ENCODE measurements around the gene DLGAP4.
"Not testable (repeated sequence)": the region's sequence is repeated elsewhere in the genome, so short reads cannot be mapped to it uniquely, and the experiment has no call there.

The DLGAP4 gene

DNA sequence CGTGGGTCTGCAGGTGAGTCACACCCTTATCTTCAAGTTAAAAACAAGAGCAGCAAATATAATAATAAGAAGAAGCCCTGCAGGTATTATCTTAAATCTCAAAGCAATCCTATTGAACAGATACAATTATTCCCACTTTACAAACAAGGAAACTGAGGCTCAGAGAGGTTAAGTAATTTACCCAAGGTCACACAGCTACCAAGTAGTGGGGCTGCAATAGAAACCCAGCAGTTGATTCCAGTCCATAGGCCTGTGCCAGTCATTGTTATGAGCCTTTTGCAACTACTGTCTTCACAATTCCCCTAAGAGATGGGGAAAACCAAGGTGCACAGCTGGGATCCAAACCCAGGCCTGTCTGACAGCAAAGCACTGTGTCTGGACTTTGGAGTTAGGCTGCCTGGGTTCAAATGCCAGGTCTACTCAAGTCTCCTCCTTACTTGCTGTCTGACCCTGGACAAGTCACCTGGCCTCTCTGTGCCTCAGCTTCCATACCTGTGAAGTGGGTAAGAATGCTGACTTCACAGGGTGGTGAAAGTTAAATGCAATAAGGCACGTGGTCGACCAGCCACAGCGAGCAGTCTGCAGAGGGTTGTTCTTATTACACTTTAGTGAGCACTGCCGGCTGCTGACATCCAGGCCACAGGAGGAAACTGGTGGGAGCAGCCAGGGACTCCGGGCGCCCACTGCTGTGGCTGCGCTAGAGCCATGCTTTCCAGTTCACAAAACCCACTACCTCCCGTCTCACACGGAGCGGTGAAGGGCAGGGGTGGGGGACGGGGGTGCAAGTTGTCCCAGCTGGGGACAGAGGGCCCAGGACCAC lies 241.3 kb downstream of the DLGAP4 start:
- in situ Hi-C loops (cut with HindIII; ENCODE audit: low sequenced_read_pairs) = no loop called here

DNA sequence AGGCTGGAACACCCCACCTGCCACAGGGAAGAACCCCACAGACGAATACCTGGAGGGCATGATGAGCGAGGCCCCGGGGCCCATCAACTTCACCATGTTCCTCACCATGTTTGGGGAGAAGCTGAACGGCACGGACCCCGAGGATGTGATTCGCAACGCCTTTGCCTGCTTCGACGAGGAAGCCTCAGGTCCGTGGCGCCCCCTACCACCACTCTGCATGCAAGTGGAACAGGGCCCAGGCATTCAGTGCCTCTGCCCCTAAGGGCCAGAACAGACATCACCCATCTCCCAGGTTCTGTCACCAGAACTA lies 241.8 kb downstream of the DLGAP4 start:
- in situ Hi-C loops (cut with HindIII; ENCODE audit: low sequenced_read_pairs) = no loop called here

DNA sequence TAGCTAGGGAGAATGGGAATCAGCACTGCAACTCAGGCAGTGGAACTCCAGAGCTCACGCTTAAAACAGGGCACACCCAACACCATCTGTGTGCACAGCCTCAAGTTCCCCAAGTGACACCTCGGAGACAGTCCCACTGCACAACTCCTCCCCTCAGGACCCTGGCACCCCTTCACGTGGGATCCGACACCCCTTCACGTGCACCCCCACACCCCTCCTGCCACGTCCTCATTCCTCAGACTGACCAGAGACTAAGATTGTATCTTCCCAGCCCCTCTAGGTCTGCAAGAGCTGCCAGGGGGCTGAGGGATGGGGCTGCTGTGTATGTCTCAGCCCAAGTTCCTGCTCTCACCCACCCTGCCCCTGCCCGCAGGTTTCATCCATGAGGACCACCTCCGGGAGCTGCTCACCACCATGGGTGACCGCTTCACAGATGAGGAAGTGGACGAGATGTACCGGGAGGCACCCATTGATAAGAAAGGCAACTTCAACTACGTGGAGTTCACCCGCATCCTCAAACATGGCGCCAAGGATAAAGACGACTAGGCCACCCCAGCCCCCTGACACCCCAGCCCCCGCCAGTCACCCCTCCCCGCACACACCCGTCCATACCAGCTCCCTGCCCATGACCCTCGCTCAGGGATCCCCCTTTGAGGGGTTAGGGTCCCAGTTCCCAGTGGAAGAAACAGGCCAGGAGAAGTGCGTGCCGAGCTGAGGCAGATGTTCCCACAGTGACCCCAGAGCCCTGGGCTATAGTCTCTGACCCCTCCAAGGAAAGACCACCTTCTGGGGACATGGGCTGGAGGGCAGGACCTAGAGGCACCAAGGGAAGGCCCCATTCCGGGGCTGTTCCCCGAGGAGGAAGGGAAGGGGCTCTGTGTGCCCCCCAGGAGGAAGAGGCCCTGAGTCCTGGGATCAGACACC lies 242.8 kb downstream of the DLGAP4 start:
- in situ Hi-C loops (cut with HindIII; ENCODE audit: low sequenced_read_pairs) = no loop called here

DNA sequence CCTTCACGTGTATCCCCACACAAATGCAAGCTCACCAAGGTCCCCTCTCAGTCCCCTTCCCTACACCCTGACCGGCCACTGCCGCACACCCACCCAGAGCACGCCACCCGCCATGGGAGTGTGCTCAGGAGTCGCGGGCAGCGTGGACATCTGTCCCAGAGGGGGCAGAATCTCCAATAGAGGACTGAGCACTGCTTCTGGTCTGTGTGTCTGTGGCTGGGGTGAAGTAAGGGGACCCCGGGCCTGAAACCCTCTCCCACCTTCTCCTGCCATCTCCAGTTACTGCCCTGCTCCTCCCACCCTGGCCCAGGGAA lies 243.4 kb downstream of the DLGAP4 start:
- in situ Hi-C loops (cut with HindIII; ENCODE audit: low sequenced_read_pairs) = no loop called here

DNA sequence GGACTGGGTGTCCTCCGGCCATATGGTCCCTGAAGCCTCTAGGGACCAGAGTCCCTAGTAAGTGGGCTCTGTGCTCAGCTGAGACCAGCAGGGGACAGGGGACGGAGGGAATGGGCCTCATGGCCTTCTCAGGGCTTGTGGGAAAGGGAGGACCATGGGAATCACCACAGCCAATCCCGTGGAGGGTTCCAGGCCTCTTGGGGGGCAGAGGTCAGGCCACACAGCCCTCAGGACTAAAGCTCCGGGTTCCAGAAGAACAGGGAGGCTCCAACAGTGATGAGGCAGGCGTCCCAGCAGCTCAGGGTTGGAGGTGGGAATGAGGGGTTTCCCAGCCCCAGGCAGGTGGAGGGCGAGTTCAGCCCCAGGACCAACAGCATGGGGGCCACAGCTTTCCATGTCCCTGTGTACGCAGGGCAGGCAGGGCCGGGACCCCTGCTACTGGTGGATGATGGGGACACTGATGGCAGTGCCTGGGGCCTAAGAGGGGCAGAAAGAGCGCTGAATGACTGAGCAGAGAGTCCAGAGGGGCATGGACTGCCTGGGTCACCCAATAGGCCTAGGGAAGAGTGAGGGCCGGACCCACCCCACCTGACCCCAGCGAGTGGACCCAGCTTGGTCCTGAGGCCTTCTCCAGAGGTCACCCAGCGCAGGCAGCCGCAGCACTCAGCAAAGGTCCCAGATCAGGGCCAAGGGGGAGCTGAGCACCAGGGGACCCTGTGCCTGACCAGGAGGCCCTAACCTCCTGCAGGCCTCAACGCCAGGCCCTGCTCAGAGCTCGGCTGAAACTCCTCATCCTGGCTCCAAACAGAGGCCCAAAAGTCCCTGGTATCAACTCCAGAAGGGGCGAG lies 244.0 kb downstream of the DLGAP4 start:
- in situ Hi-C loops (cut with HindIII; ENCODE audit: low sequenced_read_pairs) = loop anchor here (5.0 kb wide), 2 partner anchors 37 to 97 kb away; partner anchors contain the start of gene SLA2

DNA sequence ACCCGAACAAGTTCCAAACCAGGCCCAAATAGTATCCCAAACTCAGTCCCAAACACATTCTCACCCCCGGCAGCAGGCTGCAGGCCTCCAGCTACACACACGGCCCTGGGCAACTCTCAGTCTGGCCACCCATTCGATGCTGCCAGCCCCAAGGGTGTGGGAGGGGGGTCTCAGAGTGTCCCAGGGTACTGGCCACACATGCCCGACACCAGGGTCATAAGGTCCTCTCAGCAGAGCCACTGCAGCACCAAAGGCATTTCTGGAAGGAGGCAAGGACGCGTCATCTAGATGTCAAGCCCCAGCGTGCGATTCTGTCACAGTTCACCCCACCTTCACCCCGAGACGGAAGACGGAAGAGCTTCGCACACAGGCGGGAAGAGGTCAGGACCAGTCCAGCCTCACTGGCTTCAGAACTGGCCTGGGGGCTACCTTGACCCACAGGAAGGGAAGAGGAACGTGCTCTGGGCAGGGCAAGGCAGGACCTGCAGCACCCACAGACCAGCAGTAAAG lies 244.7 kb downstream of the DLGAP4 start:
- in situ Hi-C loops (cut with HindIII; ENCODE audit: low sequenced_read_pairs) = loop anchor here (5.0 kb wide), 2 partner anchors 36 to 96 kb away; partner anchors contain the start of gene SLA2

DNA sequence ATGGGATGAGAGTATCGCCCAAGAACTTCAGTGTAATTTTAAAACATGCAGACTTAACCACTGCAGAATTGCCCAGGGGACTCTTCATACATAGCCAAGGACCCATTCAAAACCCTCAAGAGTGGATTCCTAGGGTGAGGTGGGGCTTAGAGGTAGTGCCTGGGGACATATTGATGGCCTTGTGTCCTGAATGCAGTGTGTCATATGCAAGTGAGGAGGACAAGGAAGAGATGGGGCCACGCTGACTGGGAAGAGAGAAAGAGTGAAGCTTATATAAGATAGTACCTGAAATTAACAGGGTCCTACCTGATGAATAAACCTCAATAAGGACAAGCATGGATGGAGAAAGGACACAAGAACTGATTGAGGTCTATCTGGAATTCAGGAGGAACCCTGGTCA lies 249.1 kb downstream of the DLGAP4 start:
- in situ Hi-C loops (cut with HindIII; ENCODE audit: low sequenced_read_pairs) = no loop called here

DNA sequence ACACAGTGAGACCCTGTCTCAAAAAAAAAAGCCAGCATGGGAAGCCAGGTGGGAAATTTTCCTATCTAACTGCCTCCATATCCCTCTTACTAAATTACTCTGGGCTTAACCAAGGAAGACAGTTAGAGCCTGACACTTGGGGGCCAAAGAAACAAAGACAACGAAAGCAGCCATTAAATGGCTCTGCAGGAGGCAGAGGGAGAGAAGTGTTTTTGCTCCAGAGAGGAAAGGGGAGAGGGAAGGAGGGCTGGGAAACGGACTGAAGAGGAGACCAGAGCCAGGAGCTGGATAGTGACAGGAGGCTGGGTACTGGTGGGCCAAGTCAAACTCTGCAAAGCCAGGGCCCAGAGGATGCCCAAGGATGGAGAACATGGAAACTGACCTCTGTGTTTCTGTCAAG lies 256.6 kb downstream of the DLGAP4 start:
- in situ Hi-C loops (cut with HindIII; ENCODE audit: low sequenced_read_pairs) = no loop called here

DNA sequence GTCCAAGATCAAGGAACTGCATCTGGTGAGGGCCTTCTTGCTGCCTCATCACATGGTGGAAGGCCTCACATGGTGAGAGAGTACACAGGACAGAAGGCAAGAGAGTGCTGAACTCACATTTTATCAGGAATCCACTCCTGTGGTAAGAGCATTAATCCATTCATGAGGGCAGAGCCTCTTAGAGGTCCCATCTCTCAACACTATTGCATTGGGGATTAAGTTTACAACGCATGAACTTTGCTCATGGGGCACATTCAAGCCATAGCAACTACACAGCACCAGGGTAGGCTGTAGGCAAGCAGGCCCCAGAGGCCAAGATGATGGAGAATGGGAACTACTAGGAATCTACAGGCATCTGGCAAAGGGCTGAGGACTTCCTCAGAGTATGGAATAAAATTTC lies 257.2 kb downstream of the DLGAP4 start:
- in situ Hi-C loops (cut with HindIII; ENCODE audit: low sequenced_read_pairs) = no loop called here

DNA sequence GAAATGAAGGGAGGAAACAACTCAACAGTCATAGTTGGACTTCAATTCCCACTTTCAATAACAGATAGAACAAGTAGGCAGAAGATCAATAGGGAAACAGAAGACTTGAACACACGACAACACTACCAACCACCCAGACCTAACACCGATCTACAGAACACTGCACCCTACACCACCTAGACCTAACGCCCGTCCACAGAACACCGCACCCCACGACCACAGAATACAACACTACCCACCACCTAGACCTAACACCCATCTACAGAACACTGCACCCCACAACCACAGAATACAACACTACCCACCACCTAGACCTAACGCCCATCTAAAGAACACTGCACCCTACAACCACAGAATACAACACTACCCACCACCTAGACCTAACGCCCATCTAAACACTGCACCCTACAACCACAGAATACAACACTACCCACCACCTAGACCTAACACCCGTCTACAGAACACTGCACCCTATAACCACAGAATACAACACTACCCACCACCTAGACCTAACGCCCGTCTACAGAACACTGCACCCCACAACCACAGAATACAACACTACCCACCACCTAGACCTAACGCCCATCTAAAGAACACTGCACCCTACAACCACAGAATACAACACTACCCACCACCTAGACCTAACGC lies 258.1 kb downstream of the DLGAP4 start:
- in situ Hi-C loops (cut with HindIII; ENCODE audit: low sequenced_read_pairs) = not testable (repeated sequence)

DNA sequence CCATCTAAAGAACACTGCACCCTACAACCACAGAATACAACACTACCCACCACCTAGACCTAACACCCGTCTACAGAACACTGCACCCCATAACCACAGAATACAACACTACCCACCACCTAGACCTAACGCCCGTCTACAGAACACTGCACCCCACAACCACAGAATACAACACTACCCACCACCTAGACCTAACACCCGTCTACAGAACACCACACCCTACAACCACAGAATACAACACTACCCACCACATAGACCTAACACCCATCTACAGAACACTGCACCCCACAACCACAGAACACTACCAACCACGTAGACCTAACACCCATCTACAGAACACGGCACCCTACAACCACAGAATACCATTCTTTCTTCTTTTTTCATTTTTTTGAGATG lies 258.6 kb downstream of the DLGAP4 start:
- in situ Hi-C loops (cut with HindIII; ENCODE audit: low sequenced_read_pairs) = not testable (repeated sequence)

DNA sequence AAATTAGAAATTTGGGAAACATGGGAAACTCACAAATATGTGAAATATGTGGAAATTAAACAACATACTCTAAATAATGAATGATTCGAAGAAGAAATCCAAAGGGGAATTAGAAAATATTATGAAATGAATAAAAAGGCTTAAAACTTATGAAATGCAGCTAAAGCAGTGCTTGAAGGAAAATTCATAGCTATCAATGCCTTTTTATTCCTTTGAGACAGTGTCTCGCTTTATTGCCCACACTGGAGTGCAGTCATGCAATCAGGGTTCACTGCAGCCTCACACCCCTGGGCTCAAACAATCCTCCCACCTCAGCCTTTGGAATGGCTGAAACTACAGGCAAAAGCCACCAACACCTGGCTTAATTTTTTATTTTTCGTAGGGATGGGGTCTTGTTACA lies 259.4 kb downstream of the DLGAP4 start:
- in situ Hi-C loops (cut with HindIII; ENCODE audit: low sequenced_read_pairs) = no loop called here

DNA sequence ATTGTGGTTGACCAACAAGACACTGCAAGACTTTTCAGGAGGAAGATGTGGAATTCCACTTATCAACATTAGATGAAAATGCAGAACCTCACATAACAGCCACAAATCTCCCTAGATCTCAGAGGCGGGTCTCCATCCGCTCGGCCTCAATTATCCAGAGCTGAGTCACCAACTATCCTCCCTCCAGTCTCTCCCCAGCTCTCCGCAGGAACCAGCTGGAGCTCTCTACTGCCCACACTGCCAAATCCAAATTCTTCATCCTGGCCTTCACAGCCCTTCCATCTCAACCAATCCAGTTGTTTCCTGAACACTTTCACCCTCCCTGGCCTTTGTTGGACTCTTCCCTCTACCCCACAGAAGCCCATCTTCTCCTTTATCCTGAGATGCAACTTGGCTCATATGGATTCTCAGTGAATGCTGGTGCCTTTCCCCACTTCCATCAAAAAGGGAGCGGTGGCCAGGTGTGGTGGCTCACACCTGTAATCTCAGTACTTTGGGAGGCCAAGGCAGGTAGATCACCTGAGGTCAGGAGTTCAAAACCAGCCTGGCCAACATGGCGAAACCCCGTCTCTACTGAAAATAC lies 263.8 kb downstream of the DLGAP4 start:
- in situ Hi-C loops (cut with HindIII; ENCODE audit: low sequenced_read_pairs) = no loop called here

DNA sequence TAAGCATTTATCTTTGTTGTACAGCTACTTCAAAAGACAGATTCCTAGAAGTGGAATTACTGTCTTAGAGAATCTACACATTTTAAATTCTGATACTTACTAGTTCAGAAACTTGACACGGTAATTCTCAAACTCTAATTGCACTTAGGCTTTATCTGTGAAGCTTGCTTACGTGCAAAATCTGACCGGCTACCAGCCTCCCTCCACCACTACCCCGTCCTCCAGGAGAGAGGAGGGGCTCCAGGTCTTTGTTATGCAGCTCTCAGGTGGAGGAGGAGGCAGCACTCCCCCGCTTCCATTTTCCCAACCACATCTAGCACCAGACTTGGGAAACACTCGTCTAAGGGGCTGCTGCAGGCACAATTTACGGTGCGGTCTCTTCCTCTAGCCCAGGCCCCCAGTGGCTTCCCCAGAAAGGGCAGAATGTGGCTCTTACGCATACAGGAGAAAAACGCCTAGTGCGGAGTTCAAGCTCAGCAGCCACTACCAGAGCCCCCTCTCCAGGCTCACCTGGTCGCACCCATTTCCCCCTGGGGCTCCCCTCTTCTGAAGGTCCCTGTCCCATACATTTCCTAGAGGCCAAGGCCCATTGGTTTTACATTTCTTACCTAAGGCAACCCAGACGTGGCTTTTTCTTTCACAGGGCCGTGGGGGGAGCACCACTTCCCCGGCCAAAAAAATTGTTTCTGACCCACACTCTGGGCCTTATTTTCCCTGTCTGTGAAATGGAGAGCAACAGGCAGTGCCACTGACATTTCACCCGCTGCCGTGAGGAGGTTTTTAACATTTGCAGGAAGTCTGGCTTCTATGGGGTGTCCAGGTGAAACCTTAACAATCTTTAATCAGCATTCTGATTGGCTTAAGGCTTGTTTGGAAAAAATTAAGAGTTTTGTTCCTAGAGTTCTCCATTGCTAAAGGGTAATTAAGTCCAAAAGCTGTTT lies 265.7 kb downstream of the DLGAP4 start:
- in situ Hi-C loops (cut with HindIII; ENCODE audit: low sequenced_read_pairs) = no loop called here

DNA sequence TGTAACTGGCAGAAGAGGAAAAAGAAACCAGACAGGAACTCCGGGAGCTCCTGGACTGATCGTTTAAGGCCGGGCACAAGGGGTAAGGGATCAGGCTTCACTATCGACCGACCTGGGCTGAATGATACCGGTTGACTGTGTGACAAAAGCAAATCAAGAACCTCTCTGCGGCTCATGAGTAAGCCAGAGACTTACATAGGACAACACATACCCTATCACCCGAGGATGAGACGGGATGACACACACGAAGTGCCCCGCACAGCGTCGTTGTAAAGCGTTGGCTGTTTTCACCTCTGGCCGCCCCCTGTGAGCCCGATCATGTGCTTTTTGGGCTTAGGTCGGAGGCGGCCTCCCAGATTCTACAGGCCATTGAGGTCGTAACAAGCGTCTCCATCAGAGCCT lies 266.6 kb downstream of the DLGAP4 start:
- in situ Hi-C loops (cut with HindIII; ENCODE audit: low sequenced_read_pairs) = no loop called here

DNA sequence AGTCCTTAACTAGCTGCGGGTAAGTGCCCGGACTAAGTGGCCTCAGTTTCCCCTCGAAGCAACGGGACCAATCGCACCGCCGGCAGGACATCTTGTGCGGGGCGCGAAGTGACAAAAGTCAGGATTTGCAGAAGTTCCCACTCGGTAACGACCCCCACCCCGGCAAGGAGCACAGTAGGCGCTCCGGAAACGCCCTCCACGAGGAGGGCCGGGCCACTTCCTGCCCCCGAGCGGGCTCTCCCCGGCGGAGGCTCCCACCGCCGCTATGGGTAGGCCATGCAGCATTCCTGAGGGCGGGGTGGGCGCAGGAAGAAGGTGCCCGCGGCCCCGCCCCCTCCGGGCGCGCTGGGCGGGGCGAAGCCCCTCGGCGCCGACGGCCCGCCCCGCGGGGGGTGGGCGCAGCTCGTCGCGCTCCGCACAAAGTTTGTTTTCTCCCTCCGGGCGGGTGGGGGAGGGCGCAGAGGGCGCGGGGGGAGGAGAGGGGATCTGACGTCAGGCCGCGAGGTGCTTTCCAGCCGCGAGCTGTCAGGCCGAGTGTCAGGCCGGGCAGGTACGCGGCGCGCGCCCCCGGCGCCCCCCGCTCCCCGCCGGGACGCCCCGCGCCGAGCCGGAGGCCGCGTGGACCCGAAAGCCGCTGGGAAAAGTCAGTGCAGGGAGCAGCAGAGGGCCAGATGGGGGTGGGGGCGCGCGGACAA lies 267.1 kb downstream of the DLGAP4 start, which contains the start of gene TGIF2:
Gene TGIF2 (plus strand): TSS at position 495 of the 695 bp plus-strand sequence. CDS start 5,178 bp downstream, outside the sequence.
- in situ Hi-C loops (cut with HindIII; ENCODE audit: low sequenced_read_pairs) = no loop called here

DNA sequence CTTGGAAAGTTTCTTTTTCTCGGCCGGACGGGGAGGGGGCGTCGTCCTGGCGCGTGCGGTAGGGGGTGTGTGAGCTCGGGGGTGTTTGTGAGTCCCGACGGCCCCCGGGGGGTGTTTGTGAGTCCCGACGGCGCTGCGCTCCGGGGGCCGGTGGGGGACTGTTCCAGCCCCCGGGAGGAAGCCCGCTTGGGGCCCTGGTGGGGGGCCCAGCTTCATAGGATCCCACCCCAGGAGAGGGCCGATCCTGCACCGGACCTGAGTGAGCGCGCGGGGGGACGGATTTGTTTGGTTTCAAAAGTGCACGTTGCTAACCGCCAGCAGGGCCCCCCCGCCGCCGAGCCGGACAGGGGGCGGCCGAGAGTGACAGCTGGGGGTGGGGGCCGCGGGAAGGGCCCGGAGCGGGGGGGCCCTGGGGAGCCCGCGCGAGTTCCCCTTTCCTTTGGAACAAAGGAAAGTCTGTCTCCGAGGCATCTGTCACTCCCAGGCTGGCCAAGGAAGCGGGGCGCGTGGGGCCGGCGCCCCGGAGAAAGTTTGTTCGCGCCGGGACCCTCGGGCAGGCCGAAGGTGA lies 267.7 kb downstream of the DLGAP4 start:
- in situ Hi-C loops (cut with HindIII; ENCODE audit: low sequenced_read_pairs) = no loop called here
